ENCODE measurements around the gene TTC22.

Gene TTC22

DNA sequence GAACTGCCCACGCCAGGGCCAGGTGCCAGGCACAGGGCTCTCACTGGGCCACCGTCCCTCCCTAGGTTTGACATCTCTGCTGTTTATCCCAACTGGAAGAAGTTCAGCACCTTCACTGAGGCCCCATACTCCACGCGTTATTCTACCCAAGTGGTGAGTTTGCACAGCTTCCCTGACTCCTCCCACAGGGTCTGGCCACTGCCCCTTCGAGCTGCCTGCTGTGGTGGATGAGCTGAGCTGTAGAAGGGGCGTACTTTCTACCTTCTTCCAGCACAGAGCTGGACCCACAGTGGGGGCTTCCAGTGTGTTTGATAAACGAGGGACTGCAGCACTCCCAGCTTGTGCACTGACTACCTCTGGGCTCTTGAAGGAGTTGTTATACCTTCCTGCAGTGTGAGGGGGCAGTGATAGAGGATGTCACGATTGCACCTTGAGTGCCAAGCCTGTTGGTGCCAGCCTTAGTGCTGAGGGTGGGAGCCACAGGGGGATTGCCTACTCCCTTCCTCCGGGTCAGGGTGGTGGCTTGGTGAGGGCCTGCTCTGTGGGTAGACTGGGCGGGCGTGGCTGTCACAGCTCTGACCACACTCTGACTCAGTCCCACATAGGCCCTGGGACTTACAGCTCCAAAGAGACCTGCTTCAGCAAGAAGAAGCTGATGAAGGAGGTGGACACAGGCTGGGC lies 5.9 kb upstream of the TTC22 start:
- no peak for DNase-seq

DNA sequence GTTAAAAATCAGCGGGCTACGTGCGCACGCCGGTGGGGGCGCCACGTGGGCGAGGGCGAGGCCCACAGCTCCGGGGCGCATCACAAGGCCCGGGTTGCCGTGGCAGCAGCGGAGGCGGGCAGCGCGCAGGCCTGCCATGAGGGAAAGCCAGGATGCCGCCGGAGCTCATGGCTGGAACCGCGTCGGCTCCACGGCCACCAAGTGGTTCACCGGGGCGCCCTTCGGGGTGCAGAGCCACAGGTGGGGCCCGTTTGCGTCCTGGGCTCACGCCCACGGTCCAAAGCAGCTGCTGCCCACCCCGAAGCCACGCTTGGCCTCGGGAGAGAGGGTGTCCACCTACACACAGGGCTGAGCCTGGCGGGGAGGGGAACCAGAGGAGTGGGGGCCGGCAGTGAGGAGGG lies 4.9 kb upstream of the TTC22 start:
- no peak for DNase-seq

DNA sequence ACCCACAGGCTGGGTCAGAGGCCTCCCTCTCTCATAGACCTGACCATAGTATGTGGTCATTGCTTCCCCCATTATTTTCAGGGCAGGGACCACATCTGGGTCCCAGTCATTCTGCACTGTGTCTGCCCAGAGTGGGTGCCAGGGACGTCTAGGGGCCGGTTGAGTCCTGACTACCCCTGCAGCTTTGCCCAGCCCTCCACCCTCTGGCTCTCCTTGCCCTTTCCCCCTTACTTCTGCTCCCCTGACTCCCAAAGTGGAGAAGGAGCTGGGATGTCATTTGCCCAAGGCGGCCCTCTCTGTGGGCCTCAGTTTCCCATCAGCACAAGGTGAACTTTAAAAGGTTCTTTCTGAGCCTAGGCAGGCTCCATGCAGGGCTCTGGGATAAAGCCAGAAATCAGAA lies 4.3 kb upstream of the TTC22 start:
- no peak for DNase-seq

DNA sequence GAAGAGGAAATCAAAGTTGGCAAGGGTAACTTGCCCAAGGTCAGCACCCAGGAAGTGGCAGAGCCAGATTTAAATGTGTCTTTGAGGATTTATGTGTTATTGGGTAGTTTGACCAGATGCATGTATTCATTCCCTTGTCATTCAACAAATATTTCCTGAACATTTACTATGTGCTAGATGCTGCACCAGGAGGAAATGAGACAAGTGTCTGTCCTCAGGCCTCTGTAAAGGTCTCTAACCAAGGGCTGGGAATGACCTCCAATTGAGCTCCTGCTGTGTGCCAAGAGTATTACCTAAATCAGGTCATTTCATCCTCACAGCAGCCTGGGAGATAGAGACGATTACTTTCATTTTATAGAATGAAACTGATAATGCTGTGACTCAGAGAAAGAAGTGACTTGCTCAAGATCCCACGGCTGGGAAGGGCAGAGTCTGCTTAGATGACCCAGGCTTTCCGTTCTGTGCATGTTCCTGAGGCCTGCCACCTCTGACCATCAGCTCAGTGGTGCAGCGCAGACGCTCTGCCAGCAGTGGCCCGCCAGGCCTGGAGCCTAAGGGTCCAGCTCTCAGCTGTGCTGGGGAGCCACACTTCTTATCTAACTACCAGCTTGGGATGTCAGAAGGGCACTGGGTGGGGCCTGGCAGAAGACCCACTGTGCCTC lies 3.5 kb upstream of the TTC22 start:
- no peak for DNase-seq

GRCh38 chr1:54803761-54804470 lies 2.8 kb upstream of the TTC22 start:
- DNase-seq = no peak

DNA sequence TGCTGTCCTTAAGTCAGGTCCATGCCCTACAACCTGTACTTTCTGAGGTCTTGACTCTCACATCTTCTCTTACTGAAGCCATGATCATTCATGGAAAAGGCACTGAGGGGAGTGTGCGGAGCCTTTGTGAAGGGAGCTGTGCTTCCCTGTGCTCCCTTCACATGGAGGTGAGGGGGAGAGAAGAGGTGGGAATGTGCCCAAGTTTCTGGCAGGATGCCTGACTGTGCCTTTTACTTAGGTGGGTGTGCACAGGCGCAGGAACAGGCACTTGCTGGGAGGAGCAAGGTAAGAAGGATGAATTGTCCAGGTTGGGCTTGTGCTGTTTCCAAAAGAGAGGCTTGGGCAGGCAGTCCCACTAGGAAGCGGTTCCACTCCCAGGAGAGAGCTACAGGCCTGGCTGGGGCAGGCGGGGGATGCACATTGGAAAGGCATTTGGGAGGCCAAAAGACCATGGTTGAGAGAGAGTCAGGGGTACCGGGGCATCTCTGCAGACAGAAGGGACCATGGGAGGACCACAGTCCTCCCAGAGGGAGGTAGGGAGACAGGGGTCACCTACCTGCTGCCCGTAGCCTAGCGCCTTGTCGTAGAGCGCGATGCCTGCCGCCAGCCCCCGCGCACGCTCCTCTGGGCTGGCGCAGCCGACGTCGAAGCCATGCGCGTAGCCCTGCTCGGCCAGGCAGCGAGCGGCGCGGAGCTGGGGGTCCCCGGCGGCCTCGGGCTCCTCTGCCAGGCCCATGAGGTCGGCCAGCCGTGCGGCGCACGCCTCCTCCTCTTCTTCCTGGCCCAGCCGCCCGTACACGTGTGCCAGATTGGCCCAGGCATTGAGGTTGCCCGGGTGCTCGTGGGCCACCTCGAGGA lies 853 bp downstream of the TTC22 start:
- no peak for DNase-seq

- DNase-seq = peak; percentile 16
These were observed 2.1 kb downstream of the TTC22 start for GRCh38 chr1:54798769-54799641.

GRCh38 chr1:54798206-54798605 lies 2.9 kb downstream of the TTC22 start:
- no peak for DNase-seq

- DNase-seq = no peak
These were observed 4.2 kb downstream of the TTC22 start for GRCh38 chr1:54796902-54797301.

DNA sequence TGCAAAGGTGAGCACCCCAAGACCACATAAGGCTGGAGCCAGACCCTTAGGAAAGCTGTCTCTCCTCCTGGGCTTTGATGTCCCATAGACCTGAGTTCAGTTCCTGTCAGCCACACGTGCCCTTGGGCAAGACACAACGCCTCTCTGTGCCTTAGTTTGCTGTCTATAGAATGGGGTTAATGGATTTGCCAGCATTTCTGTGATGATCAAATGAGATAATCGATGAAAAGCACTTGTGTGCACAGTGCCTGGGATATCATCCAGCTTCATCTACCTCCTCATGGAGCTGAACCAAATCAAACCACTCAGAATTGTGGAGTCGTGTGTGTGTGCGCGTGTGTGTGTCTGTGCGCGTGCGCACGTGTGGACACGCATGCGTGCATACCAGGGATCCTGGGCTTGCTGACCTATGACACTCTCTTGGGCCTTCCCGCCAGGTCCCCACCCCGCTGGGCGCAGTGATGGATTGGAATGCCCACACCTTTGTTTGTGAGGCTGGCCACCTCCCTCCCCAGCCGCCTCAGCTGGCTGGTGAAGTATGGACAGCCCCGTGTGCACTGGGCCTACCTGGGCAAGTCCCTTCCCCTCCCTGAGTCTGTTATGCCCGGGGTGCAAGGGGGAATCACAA lies 5.2 kb downstream of the TTC22 start:
- no peak for DNase-seq

GRCh38 chr1:54795356-54795665 lies 5.8 kb downstream of the TTC22 start:
- no peak for DNase-seq

GRCh38 chr1:54794451-54795355 lies 6.4 kb downstream of the TTC22 start:
- no peak for DNase-seq

DNA sequence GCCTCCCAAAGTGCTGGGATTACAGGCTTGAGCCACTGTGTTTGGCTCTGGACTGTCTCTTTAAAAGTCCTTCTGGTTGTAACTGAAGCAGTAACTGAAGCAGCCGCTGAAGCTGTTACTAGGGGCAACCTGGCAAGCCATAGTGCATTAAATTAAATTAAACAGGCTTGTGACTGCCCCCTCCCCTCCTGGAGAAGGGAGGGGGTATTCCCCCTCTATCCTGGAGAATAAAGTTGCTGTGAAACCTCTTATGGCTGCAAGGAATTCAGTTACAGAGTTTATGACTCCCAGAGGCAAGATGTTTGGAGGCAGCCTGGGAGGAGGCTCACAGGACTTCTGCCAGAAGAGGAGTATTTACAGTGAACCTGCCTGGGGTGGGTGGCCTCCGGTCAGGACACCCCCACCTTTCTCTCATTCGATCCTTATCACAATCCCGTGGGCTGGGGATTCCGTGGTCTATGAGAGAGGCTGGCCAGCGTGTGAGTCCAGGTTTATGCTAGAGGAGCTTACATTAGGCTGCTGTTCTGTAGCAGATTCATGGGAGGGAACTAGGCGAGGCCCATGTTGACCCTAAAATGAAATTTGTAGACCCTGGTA lies 8.3 kb downstream of the TTC22 start:
- DNase-seq = no peak

GRCh38 chr1:54791880-54792522 lies 9.1 kb downstream of the TTC22 start:
- peak; percentile 44 for DNase-seq

- no peak for DNase-seq
These were observed 12.7 kb downstream of the TTC22 start for GRCh38 chr1:54788459-54788858.

DNA sequence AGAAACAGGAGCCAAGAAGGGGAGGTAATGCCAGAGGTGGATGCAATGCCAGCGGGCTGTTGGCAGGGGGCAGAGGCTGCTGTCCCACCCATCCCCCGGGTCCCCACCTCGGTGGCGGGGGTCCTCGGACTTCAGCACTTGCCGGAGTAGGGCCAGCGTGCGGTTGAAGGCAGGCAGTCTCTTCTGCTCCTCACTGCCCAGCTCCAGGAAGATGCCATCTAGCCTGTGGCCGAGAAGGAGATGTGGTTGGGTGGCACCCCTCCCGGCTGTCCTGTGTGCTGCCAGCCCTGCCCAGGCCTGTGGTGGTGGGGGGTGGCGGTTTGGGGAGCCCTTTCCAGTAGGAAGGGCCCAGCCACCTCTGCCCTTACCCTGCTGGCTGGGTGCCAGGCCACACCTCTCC lies 13.5 kb downstream of the TTC22 start:
- no peak for DNase-seq

DNA sequence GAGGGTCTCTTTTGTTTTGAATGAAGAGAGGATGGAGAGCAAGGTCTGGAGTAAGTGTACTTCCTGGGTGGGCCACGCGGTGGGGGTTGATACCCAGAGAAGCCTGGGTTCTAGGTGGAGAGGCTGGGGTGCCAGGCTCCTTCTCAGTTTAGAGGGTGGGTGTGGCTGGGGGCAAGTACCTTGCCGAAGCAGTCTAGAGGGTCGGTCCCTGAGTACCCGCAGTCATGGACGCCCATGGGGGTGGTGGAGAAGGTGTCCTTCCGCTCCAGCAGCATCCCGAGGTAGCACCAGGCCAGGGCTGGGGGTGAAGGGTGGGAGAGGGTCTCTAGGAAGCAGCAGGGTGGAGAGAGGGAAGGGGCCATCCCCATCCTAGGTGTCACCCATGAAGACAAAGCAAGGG lies 14.3 kb downstream of the TTC22 start:
- no peak for DNase-seq

DNA sequence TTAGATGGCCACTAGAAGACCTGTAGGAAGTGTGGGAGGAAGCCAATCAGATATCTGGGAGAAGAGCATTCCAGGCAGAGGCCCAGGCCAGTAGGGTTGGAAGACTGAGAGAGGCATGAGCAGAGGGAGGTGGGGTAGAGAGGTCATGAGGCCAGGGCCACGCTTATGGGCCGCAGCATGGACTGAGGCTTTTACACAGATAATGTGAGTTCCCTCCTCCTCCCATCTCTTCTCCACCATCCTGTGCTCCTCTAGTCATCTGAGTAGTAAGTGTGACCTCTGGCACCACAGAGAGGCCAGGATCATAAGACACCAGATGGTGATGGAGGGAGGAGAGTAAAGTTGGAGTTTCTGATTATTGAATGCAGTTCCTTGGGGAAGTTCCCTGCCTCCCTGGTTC lies 17.1 kb downstream of the TTC22 start:
- no peak for DNase-seq

- DNase-seq = no peak
These were observed 18.5 kb downstream of the TTC22 start for GRCh38 chr1:54782588-54782987.

GRCh38 chr1:54782156-54782555 lies 19.0 kb downstream of the TTC22 start:
- no peak for DNase-seq

Data from stimulated activated CD4-positive, alpha-beta T cell treated with anti-CD3 and anti-CD28 coated beads, Interleukin-12 subunit alpha, Interleukin-12 subunit beta, amount 100 ng/mL, for 4 hours (primary cell).